ENCODE data around the gene FOSL2. TPM values are rescaled to one million over a fixed set of nuclear protein-coding genes. Genes with fewer than 3 reads are reported as not detected.

The FOSL2 gene
- total RNA-seq, 1 donor from 2014 or later = 156 TPM

DNA sequence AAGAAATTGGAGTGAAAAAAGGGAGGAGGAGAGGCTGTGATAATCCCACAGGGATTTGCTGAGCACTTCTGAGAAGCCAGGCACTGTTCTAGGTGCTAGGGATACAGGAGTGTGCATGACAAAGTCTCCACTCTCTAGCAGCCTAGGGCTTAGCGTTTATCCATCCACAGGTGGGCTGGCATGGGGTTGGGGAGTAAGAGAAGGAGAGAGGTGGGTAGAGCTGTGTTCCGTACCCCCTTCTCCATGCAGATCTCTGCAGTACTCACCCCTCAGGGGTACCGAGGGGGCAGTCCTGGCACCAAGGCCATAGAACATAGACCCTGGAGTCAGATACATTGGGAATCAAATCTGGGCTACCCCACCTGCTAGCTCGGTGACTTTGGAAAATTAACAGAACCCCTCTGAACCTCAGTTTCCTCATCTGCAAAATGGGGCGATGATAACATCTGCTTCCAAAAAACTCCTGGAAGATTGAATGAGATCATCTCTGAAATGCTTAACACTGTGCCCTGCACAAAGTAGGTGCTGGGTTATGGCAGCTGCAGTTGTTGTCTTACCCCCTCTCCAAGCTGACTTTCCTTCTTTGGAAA, 18.6 kb downstream of the FOSL2 start:
- Mint-ChIP-seq H3K9me3 (ENCODE audit: low read depth) (no peaks in the 10 kb centered on the region), H3K4me1 (ENCODE audit: low read depth) (peaks cover 71% of the 10 kb centered on the region), H3K4me3 (ENCODE audit: unreplicated experiment) (no peak overlapping the region), H3K27ac (ENCODE audit: unreplicated experiment) (peak overlapping the region; percentile 45), H3K27me3 (ENCODE audit: low read depth) (no peaks in the 10 kb centered on the region), H3K36me3 (ENCODE audit: low read depth) (peaks cover 60% of the 10 kb centered on the region)
- DNase-seq (ENCODE audit: low spot score) = no peak
- TF ChIP-seq, protein P1, sequence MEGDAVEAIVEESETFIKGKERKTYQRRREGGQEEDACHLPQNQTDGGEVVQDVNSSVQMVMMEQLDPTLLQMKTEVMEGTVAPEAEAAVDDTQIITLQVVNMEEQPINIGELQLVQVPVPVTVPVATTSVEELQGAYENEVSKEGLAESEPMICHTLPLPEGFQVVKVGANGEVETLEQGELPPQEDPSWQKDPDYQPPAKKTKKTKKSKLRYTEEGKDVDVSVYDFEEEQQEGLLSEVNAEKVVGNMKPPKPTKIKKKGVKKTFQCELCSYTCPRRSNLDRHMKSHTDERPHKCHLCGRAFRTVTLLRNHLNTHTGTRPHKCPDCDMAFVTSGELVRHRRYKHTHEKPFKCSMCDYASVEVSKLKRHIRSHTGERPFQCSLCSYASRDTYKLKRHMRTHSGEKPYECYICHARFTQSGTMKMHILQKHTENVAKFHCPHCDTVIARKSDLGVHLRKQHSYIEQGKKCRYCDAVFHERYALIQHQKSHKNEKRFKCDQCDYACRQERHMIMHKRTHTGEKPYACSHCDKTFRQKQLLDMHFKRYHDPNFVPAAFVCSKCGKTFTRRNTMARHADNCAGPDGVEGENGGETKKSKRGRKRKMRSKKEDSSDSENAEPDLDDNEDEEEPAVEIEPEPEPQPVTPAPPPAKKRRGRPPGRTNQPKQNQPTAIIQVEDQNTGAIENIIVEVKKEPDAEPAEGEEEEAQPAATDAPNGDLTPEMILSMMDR (IDR thresholded peaks at IDR 0.05) = no peak

DNA sequence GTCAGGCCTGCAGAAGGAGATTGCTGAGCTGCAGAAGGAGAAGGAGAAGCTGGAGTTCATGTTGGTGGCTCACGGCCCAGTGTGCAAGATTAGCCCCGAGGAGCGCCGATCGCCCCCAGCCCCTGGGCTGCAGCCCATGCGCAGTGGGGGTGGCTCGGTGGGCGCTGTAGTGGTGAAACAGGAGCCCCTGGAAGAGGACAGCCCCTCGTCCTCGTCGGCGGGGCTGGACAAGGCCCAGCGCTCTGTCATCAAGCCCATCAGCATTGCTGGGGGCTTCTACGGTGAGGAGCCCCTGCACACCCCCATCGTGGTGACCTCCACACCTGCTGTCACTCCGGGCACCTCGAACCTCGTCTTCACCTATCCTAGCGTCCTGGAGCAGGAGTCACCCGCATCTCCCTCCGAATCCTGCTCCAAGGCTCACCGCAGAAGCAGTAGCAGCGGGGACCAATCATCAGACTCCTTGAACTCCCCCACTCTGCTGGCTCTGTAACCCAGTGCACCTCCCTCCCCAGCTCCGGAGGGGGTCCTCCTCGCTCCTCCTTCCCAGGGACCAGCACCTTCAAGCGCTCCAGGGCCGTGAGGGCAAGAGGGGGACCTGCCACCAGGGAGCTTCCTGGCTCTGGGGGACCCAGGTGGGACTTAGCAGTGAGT, 19.4 kb downstream of the FOSL2 start:
- Mint-ChIP-seq H3K27ac (ENCODE audit: unreplicated experiment) (peak overlapping the region; percentile 39), H3K4me3 (ENCODE audit: unreplicated experiment) (no peak overlapping the region)
- TF ChIP-seq, protein P1 (IDR thresholded peaks at IDR 0.05) = no peak

DNA sequence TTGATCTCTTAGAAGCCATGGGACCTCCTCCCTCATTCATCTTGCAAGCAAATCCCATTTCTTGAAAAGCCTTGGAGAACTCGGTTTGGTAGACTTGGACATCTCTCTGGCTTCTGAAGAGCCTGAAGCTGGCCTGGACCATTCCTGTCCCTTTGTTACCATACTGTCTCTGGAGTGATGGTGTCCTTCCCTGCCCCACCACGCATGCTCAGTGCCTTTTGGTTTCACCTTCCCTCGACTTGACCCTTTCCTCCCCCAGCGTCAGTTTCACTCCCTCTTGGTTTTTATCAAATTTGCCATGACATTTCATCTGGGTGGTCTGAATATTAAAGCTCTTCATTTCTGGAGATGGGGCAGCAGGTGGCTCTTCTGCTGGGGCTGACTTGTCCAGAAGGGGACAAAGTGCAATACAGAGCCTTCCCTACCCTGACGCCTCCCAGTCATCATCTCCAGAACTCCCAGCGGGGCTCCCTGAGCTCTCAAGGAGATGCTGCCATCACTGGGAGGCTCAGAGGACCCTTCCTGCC, 20.0 kb downstream of the FOSL2 start:
- Mint-ChIP-seq H3K27ac (ENCODE audit: unreplicated experiment) (peak overlapping the region; percentile 39), H3K4me1 (ENCODE audit: low read depth) (peaks cover 62% of the 10 kb centered on the region), H3K27me3 (ENCODE audit: low read depth) (no peaks in the 10 kb centered on the region), H3K36me3 (ENCODE audit: low read depth) (peaks cover 51% of the 10 kb centered on the region), H3K4me3 (ENCODE audit: unreplicated experiment) (no peak overlapping the region), H3K9me3 (ENCODE audit: low read depth) (no peaks in the 10 kb centered on the region)
- DNase-seq (ENCODE audit: low spot score) = peak; percentile 18
- TF ChIP-seq, protein P1 (IDR thresholded peaks at IDR 0.05) = no peak

More for the DNA sequence above, 19.4 kb downstream of the FOSL2 start:
- Mint-ChIP-seq H3K4me1 (ENCODE audit: low read depth) (peaks cover 68% of the 10 kb centered on the region), H3K9me3 (ENCODE audit: low read depth) (no peaks in the 10 kb centered on the region), H3K27me3 (ENCODE audit: low read depth) (no peaks in the 10 kb centered on the region), H3K36me3 (ENCODE audit: low read depth) (peaks cover 54% of the 10 kb centered on the region)
- peak; percentile 77 for DNase-seq (ENCODE audit: low spot score)

DNA sequence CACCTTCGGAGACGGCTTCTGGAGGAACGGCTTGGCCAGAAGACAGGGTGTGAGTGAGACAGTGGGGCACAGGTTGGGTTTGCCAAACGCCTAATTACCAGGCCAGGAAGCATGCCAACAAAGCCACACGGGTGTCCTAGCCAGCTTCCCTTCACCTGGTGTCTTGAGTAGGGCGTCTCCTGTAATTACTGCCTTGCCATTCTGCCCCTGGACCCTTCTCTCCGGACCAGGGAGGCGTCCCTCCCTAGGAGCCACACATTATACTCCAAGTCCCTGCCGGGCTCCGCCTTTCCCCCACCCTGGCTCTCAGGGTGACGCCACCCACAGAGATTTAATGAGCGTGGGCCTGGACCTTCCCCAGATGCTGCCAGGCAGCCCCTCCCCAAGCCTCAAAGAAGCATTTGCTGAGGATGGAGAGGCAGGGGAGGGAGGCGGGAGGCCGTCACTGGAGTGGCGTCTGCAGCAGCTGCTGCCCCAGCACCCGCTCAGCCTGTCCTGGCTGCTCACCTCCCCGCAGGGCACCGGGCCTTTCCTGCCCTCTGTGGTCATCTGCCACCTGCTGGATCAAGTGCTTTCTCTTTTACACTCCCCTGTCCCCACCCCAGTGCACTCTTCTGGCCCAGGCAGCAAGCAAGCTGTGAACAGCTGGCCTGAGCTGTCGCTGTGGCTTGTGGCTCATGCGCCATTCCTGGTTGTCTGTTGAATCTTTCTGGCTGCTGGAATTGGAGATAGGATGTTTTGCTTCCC, 20.7 kb downstream of the FOSL2 start:
- H3K4me1 Mint-ChIP-seq (ENCODE audit: low read depth) = peaks cover 56% of the 10 kb centered on the region
- no peaks in the 10 kb centered on the region for H3K9me3 Mint-ChIP-seq (ENCODE audit: low read depth)
- peak overlapping the region; percentile 68 for H3K27ac Mint-ChIP-seq (ENCODE audit: unreplicated experiment)
- H3K27me3 Mint-ChIP-seq (ENCODE audit: low read depth) = no peaks in the 10 kb centered on the region
- TF ChIP-seq, protein P1 (IDR thresholded peaks at IDR 0.05) = peak; percentile 58
- DNase-seq (ENCODE audit: low spot score) = peak; percentile 83
- H3K4me3 Mint-ChIP-seq (ENCODE audit: unreplicated experiment) = no peak overlapping the region
- H3K36me3 Mint-ChIP-seq (ENCODE audit: low read depth) = peaks cover 47% of the 10 kb centered on the region

GRCh38 chr2:28413899-28414295, 21.2 kb downstream of the FOSL2 start:
- TF ChIP-seq, protein P1 (IDR thresholded peaks at IDR 0.05) = no peak
- H3K36me3 Mint-ChIP-seq (ENCODE audit: low read depth) = peaks cover 42% of the 10 kb centered on the region
- peak overlapping the region; percentile 57 for H3K27ac Mint-ChIP-seq (ENCODE audit: unreplicated experiment)
- DNase-seq (ENCODE audit: low spot score) = no peak
- H3K27me3 Mint-ChIP-seq (ENCODE audit: low read depth) = no peaks in the 10 kb centered on the region
- no peak overlapping the region for H3K4me3 Mint-ChIP-seq (ENCODE audit: unreplicated experiment)
- H3K4me1 Mint-ChIP-seq (ENCODE audit: low read depth) = peaks cover 50% of the 10 kb centered on the region
- no peaks in the 10 kb centered on the region for H3K9me3 Mint-ChIP-seq (ENCODE audit: low read depth)
